D341Med (cell line): ENCODE data around the gene RMRP.

ENCODE experiments used
- DNase-seq: peaks from one replicate; pipeline ENCODE4 v3.0.0; 2012; ENCODE audit warnings: low spot score

RMRP gene

DNA sequence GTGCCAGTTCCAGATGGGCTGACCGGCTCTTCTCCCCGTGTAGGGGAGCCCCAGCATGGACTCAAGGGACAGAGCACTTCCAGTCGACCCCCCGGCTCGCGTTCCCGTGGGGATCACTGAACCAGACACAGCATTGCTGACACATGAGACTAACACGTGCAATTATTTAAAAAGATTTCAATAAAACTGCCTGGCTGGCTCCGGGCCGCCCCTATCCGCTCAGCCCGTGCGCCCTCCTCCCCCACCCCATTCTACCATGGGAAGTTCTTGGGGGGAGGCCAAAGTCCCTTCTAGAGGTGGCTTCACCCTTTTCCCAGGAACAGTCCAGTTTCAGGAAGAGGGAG, 48.0 kb downstream of the RMRP start:
- no peak for DNase-seq

DNA sequence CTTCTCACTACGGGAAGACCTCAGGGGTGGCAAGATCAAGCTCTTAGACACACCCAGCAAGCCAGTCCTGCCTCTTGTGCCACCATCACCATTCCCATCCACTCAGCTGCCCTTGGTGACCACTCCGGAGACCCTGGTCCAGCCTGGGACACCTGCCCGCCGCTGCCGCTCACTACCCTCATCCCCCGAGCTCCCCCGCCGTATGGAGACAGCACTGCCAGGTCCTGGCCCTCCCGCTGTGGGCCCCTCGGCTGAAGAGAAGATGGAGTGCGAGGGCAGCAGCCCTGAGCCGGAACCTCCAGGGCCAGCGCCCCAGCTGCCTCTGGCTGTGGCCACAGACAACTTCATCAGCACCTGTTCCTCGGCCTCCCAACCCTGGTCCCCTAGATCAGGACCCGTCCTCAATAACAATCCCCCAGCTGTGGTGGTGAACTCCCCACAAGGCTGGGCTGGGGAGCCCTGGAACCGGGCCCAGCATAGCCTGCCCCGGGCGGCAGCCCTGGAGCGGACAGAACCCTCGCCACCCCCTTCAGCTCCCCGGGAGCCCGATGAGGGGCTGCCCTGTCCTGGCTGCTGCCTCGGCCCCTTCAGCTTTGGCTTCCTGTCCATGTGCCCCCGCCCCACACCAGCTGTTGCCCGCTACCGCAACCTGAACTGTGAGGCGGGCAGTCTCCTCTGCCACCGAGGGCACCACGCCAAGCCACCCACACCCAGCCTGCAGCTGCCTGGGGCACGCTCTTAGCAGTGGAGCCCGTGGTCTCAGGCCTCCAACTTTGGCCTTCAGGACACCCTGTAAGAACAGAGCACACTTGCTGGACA, 48.6 kb downstream of the RMRP start:
- no peak for DNase-seq

DNA sequence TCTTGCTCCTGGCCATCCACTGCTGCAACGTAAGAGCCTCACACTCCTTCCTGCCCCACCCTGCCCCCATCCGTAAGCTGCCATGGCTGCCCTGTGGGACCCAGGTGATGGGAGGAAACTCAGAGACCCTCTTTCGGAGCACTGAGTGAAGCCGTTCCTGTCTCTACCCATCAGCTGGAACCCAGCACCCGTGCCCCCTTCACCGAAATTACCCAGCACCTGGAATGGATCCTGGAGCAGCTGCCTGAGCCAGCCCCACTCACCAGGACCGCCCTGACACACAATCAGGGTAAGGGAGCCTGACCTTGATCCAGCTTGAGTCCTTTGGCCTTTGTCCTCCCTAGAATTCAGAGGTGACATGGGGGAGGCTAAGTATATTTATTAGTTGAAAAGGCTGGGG, 49.6 kb downstream of the RMRP start:
- DNase-seq: no peak
